ENCODE data around the gene KIAA1671. TPM values are rescaled to one million over a fixed set of nuclear protein-coding genes. Genes with fewer than 3 reads are reported as not detected.

Gene KIAA1671
- total RNA-seq = 2.4 and 14.6 TPM in 2 replicates

GRCh38 chr22:24951942-24952836, at the start of gene KIAA1671:
KIAA1671 (plus strand) TSS chr22:24952716; CDS start chr22:25028000, 75,284 bp downstream.

GRCh38 chr22:25199731-25200520, 247.4 kb downstream of the KIAA1671 start, which contains the start of gene CRYBB3:
CRYBB3 (plus strand) TSS chr22:25199858; CDS start chr22:25201397, 1,539 bp downstream.

GRCh38 chr22:25219211-25219689, 266.7 kb downstream of the KIAA1671 start, which contains the start of gene CRYBB2:
CRYBB2 (plus strand) TSS chr22:25219639; CDS start chr22:25221430, 1,791 bp downstream.

Other genes with a start within 250 kb of the KIAA1671 start
- not detected in 2 replicates for gene PIWIL3, start 178.0 kb upstream of the KIAA1671 start, total RNA-seq
- gene SGSM1, start 146.5 kb upstream of the KIAA1671 start, total RNA-seq = not detected in 2 replicates
- gene LHFPL7, start 6.0 kb upstream of the KIAA1671 start, total RNA-seq = not detected in 2 replicates
- gene CRYBB3, start 247.1 kb downstream of the KIAA1671 start, total RNA-seq = not detected in 2 replicates

Data from smooth muscle cell of the umbilical artery (primary cell).